ENCODE results near the gene DOCK9. TPM values are rescaled to one million over a fixed set of nuclear protein-coding genes. Genes with fewer than 3 reads are reported as not detected.

Gene DOCK9
- total and polyA plus RNA-seq, 2 experiments from 2014 or later: 8.5 to 57.7 TPM

DNA sequence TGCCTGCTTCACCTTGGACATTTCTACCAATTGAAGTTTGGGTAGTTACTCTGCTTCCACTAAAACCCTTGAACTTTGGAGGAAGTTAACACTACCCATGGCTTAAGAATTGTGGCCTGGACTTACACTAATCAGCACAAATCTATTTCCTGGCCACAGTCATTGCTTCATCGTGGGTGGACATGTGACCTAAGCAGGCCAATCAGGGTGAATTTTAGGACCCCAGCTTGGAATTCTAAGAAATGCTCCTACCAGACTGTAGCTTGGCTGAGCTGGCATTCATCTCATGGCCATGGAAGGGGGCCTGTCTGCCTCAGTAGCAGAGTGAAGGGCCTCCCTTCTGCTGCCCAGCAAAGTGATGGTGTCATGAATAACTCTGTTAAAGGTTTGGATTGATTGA lies 167.1 kb downstream of the DOCK9 start (continued):
- TF ChIP-seq, protein P1, sequence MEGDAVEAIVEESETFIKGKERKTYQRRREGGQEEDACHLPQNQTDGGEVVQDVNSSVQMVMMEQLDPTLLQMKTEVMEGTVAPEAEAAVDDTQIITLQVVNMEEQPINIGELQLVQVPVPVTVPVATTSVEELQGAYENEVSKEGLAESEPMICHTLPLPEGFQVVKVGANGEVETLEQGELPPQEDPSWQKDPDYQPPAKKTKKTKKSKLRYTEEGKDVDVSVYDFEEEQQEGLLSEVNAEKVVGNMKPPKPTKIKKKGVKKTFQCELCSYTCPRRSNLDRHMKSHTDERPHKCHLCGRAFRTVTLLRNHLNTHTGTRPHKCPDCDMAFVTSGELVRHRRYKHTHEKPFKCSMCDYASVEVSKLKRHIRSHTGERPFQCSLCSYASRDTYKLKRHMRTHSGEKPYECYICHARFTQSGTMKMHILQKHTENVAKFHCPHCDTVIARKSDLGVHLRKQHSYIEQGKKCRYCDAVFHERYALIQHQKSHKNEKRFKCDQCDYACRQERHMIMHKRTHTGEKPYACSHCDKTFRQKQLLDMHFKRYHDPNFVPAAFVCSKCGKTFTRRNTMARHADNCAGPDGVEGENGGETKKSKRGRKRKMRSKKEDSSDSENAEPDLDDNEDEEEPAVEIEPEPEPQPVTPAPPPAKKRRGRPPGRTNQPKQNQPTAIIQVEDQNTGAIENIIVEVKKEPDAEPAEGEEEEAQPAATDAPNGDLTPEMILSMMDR (conservative IDR thresholded peaks at IDR 0.05; ENCODE audit: low read depth in 2 of 2): no peak
- no peak for TF ChIP-seq CREB1 (CRISPR knock-in tag; IDR thresholded peaks at IDR 0.05; ENCODE audit: low read depth)
- no peak for TF ChIP-seq ZNF114 (CRISPR knock-in tag; IDR thresholded peaks at IDR 0.05)

DNA sequence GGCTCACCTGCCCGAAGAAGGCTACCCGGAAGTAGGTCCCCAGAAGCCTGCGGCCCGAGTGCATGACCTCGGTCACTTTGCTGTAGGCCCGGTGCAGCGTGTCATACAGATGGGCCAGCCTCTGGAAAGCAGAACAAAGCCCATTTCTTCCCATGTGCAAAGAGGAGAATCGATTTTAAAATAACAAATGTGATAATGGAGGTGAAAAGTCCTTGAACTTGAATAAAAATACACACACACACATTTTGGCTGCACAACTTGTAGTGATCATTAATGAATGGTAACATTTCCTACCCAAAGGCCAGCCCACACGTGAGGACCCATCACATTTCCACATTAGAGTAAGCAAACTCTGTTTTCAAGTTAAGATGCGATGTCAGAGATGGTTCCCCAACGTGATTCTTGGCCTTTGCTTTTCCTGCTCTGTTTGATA lies 168.5 kb downstream of the DOCK9 start:
- Histone ChIP-seq H3K36me3 (ENCODE audit: insufficient read depth) (no peaks in the 10 kb centered on the region), H2AFZ (no peak overlapping the region), H3K4me3 (no peak overlapping the region), H3K27me3 (ENCODE audit: insufficient read depth) (no peaks in the 10 kb centered on the region), H3K4me1 (ENCODE audit: insufficient read depth) (peaks cover 20% of the 10 kb centered on the region), H3K4me2 (no peak overlapping the region), H3F3A (replicated peaks; ENCODE audit: low read depth) (0 out of 2 replicates have a peak, but pooled peaks cover 3% of the 10 kb centered on the region), H3K9me2 (ENCODE audit: insufficient read depth) (0 out of 2 replicates have a peak, but pooled peaks cover 3% of the 10 kb centered on the region), H3K27ac (ENCODE audit: low read depth) (no peak overlapping the region), H4K20me1 (replicated peaks; ENCODE audit: insufficient read depth) (no peaks in the 10 kb centered on the region), H3K79me2 (replicated peaks; ENCODE audit: insufficient read depth) (no peaks in the 10 kb centered on the region)
- Mint-ChIP-seq H3K27ac (no peak overlapping the region), H3K27me3 (ENCODE audit: insufficient read depth, low read depth, poor library complexity) (no peaks in the 10 kb centered on the region), H3K4me1 (peaks cover 18% of the 10 kb centered on the region), H3K36me3 (ENCODE audit: low read depth) (no peaks in the 10 kb centered on the region; the same call in 2 of the 3 replicates), H3K9me3 (no peaks in the 10 kb centered on the region), H3K4me3 (no peak overlapping the region)
- DNase-seq (ENCODE audit: low spot score): no peak
- ATAC-seq: no peak
- TF ChIP-seq NANOG (IDR thresholded peaks at IDR 0.05; ENCODE audit: borderline replicate concordance): no peak
- TF ChIP-seq, protein P2, sequence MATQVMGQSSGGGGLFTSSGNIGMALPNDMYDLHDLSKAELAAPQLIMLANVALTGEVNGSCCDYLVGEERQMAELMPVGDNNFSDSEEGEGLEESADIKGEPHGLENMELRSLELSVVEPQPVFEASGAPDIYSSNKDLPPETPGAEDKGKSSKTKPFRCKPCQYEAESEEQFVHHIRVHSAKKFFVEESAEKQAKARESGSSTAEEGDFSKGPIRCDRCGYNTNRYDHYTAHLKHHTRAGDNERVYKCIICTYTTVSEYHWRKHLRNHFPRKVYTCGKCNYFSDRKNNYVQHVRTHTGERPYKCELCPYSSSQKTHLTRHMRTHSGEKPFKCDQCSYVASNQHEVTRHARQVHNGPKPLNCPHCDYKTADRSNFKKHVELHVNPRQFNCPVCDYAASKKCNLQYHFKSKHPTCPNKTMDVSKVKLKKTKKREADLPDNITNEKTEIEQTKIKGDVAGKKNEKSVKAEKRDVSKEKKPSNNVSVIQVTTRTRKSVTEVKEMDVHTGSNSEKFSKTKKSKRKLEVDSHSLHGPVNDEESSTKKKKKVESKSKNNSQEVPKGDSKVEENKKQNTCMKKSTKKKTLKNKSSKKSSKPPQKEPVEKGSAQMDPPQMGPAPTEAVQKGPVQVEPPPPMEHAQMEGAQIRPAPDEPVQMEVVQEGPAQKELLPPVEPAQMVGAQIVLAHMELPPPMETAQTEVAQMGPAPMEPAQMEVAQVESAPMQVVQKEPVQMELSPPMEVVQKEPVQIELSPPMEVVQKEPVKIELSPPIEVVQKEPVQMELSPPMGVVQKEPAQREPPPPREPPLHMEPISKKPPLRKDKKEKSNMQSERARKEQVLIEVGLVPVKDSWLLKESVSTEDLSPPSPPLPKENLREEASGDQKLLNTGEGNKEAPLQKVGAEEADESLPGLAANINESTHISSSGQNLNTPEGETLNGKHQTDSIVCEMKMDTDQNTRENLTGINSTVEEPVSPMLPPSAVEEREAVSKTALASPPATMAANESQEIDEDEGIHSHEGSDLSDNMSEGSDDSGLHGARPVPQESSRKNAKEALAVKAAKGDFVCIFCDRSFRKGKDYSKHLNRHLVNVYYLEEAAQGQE (IDR thresholded peaks at IDR 0.05; ENCODE audit: unreplicated experiment): no peak
- no peak for TF ChIP-seq JUNB (IDR thresholded peaks at IDR 0.05; ENCODE audit: unreplicated experiment)
- TF ChIP-seq POLR2AphosphoS5 (IDR thresholded peaks at IDR 0.05; ENCODE audit: low read depth): no peak
- TF ChIP-seq, protein P3, sequence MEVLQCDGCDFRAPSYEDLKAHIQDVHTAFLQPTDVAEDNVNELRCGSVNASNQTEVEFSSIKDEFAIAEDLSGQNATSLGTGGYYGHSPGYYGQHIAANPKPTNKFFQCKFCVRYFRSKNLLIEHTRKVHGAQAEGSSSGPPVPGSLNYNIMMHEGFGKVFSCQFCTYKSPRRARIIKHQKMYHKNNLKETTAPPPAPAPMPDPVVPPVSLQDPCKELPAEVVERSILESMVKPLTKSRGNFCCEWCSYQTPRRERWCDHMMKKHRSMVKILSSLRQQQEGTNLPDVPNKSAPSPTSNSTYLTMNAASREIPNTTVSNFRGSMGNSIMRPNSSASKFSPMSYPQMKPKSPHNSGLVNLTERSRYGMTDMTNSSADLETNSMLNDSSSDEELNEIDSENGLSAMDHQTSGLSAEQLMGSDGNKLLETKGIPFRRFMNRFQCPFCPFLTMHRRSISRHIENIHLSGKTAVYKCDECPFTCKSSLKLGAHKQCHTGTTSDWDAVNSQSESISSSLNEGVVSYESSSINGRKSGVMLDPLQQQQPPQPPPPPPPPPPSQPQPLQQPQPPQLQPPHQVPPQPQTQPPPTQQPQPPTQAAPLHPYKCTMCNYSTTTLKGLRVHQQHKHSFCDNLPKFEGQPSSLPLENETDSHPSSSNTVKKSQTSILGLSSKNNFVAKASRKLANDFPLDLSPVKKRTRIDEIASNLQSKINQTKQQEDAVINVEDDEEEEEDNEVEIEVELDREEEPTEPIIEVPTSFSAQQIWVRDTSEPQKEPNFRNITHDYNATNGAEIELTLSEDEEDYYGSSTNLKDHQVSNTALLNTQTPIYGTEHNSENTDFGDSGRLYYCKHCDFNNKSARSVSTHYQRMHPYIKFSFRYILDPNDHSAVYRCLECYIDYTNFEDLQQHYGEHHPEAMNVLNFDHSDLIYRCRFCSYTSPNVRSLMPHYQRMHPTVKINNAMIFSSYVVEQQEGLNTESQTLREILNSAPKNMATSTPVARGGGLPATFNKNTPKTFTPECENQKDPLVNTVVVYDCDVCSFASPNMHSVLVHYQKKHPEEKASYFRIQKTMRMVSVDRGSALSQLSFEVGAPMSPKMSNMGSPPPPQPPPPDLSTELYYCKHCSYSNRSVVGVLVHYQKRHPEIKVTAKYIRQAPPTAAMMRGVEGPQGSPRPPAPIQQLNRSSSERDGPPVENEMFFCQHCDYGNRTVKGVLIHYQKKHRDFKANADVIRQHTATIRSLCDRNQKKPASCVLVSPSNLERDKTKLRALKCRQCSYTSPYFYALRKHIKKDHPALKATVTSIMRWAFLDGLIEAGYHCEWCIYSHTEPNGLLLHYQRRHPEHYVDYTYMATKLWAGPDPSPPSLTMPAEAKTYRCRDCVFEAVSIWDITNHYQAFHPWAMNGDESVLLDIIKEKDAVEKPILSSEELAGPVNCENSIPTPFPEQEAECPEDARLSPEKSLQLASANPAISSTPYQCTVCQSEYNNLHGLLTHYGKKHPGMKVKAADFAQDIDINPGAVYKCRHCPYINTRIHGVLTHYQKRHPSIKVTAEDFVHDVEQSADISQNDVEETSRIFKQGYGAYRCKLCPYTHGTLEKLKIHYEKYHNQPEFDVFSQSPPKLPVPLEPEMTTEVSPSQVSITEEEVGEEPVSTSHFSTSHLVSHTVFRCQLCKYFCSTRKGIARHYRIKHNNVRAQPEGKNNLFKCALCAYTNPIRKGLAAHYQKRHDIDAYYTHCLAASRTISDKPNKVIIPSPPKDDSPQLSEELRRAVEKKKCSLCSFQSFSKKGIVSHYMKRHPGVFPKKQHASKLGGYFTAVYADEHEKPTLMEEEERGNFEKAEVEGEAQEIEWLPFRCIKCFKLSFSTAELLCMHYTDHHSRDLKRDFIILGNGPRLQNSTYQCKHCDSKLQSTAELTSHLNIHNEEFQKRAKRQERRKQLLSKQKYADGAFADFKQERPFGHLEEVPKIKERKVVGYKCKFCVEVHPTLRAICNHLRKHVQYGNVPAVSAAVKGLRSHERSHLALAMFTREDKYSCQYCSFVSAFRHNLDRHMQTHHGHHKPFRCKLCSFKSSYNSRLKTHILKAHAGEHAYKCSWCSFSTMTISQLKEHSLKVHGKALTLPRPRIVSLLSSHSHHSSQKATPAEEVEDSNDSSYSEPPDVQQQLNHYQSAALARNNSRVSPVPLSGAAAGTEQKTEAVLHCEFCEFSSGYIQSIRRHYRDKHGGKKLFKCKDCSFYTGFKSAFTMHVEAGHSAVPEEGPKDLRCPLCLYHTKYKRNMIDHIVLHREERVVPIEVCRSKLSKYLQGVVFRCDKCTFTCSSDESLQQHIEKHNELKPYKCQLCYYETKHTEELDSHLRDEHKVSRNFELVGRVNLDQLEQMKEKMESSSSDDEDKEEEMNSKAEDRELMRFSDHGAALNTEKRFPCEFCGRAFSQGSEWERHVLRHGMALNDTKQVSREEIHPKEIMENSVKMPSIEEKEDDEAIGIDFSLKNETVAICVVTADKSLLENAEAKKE (CRISPR knock-in tag; IDR thresholded peaks at IDR 0.05): no peak
- TF ChIP-seq, protein P4, sequence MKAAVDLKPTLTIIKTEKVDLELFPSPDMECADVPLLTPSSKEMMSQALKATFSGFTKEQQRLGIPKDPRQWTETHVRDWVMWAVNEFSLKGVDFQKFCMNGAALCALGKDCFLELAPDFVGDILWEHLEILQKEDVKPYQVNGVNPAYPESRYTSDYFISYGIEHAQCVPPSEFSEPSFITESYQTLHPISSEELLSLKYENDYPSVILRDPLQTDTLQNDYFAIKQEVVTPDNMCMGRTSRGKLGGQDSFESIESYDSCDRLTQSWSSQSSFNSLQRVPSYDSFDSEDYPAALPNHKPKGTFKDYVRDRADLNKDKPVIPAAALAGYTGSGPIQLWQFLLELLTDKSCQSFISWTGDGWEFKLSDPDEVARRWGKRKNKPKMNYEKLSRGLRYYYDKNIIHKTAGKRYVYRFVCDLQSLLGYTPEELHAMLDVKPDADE (IDR thresholded peaks at IDR 0.05): no peak
- TF ChIP-seq EZH2phosphoT487 (IDR thresholded peaks at IDR 0.05; ENCODE audit: unreplicated experiment): no peak
- TF ChIP-seq ZNF114 (CRISPR knock-in tag; IDR thresholded peaks at IDR 0.05): no peak
- TF ChIP-seq ZNF331 (CRISPR knock-in tag; IDR thresholded peaks at IDR 0.05; ENCODE audit: low read depth): no peak
- no peak for TF ChIP-seq CREB1 (CRISPR knock-in tag; IDR thresholded peaks at IDR 0.05; ENCODE audit: low read depth)
- no peak for TF ChIP-seq EZH2 (IDR thresholded peaks at IDR 0.05; ENCODE audit: low read depth, unreplicated experiment)
